SK-N-MC (cell line): ENCODE data around the gene MAST2.
"Not testable (repeated sequence)": the region's sequence is repeated elsewhere in the genome, so short reads cannot be mapped to it uniquely, and the experiment has no call there.

ENCODE experiments used
- DNase-seq: peaks from one replicate; pipeline ENCODE4 v3.0.0-alpha.2; 2011; ENCODE audit warnings: low read depth, low spot score
- H3K27ac ChIP-seq: fragments of 200-600 bp; sonication (generic); 2 replicates; pipeline ENCODE4 v1.5.1; 2016; ENCODE audit warnings: mixed run types
- H3K36me3 ChIP-seq: fragments of 200-600 bp; sonication (generic); 2 replicates; pipeline ENCODE4 v1.6.1; 2017; ENCODE audit warnings: antibody characterized with exemption, low read length, mixed read lengths; ENCODE audit not compliant: insufficient read depth
- H3K4me3 ChIP-seq: fragments of 200-600 bp; sonication (generic); 2 replicates; pipeline ENCODE4 v1.5.1; 2016
- H3K9ac ChIP-seq: fragments of 200-600 bp; sonication (generic); 2 replicates; pipeline ENCODE4 v1.8.0; 2017; ENCODE audit warnings: mixed run types, mixed read lengths; ENCODE audit not compliant: insufficient read length
- H3K9me3 ChIP-seq: fragments of 200-600 bp; sonication (generic); 2 replicates; pipeline ENCODE4 v1.6.1; 2017; ENCODE audit warnings: low read depth, mild to moderate bottlenecking, antibody characterized with exemption, low read length, moderate library complexity, mixed read lengths
- EZH2 ChIP-seq: fragments of 200-600 bp; sonication (generic); IDR thresholded peaks from one replicate; pipeline ENCODE4 v1.6.1; 2017; ENCODE audit warnings: antibody characterized with exemption
- FOXP2 ChIP-seq: optimal IDR thresholded peaks from 2 replicates; pipeline ENCODE3; 2011; ENCODE audit warnings: mild to moderate bottlenecking, moderate library complexity; ENCODE audit not compliant: insufficient read depth; ENCODE audit errors: extremely low read length, control extremely low read depth
- POLR2AphosphoS5 ChIP-seq: IDR thresholded peaks from 2 replicates; pipeline ENCODE4 v1.6.1; 2012; ENCODE audit warnings: mild to moderate bottlenecking, low read depth, low read length, borderline replicate concordance

The MAST2 gene

DNA sequence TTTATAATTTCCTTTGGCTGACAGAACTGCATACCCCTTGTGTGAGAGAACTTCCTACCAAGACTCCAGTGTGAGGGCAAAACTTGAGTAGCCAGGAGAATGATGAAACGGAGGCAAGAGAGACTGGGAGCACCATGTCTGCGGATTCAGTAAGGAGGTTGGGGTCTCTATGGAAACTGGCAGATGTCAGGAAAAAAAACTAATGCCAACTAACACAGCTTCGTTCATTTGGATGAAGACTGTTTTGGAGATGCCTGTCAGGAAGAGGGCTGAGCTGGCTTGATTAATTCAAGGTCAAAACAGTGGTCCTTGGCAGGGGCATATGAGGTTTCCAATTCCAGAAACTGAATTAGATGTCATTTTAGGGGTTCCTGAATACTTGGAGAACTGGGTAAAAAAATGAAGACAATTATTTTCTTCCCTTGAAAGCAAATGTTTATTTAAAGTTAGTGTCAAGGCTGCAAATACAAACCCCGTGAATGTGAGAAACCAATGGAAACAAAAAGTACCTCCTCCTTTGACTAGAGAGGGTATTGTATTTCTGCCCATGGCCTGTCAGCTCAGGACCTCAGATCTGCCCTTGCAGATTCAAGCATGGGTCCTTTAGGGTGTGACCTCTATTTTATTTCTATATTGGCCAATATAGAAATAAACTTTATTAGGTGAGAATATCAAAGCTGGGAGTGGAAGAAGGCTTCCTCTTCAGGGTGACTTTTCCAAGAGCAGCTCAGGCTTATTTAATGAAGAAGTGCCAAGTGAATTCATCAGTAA is 110.5 kb downstream of the MAST2 start:
- no peak overlapping the region for H3K9ac ChIP-seq
- no peak for DNase-seq
- H3K27ac ChIP-seq, result no peak overlapping the region
- no peak overlapping the region for H3K4me3 ChIP-seq
- TF ChIP-seq POLR2AphosphoS5, result no peak
- TF ChIP-seq FOXP2, result no peak
- no peaks in the 10 kb centered on the region for H3K36me3 ChIP-seq
- H3K9me3 ChIP-seq, result no peaks in the 10 kb centered on the region

DNA sequence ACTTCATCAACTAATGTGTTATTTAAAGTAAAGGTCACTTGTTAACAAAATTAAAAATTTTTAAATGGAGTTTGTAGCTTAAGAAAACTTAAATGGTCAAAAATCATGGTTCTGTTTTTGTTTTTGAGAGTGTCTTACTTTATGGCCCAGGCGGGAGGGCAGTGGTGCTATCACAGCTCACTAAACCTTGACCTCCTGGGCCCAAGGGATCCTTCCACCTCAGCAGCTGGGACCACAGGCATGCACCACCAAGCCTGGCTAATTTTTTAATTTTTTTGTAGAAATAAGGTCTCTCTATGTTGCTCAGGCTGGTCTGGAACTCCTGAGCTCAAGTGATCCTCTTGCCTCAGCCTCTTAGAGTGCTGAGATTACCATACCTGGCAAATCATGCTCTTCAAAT is 111.4 kb downstream of the MAST2 start:
- no peak for DNase-seq
- TF ChIP-seq POLR2AphosphoS5, result no peak
- TF ChIP-seq EZH2, result no peak
- no peak for TF ChIP-seq FOXP2
- Histone ChIP-seq H3K9ac (no peak overlapping the region), H3K4me3 (no peak overlapping the region), H3K36me3 (no peaks in the 10 kb centered on the region), H3K27ac (no peak overlapping the region), H3K9me3 (no peaks in the 10 kb centered on the region)

DNA sequence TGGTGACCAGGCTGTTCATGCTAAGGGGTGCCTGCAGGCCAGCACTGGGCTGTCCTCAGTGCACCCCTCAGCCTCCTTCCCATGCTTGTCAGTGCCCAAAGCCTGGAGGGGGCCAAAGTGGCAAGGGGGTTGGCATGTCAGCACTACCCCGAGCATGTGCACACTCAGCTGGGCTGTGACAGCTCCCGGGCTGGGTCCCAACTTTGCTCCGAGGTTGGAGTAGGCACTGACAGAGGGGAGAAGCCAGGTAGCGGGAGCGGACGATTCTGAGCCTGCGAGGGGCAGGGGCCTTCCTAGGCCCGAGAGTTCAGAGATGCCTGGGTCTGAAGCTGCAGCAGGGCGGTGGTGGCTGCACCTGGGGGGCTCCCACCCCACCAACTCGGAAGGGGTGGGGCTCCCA is 119.0 kb downstream of the MAST2 start:
- TF ChIP-seq POLR2AphosphoS5 (no peak), EZH2 (no peak), FOXP2 (no peak)
- no peak for DNase-seq
- H3K9ac ChIP-seq, result no peak overlapping the region

DNA sequence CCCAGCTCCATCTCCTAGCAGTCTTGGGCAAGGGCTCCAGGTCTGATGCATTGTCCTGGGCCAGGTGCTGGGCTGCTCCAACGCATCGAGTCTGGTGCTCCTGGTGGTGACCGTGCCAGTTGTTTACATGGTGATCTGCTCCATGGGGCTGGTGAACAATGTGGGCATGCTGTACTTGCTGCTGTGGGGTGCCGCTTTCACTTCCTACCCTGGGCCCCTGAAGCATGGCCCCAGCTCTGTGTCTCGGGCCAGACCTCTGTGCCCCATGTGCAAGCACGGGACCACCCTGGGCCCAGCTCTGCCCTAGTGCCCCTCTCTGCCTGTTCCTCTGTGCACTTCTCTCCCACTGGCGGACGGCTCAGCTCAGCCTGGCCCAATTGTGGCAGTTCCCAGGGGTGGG is 119.4 kb downstream of the MAST2 start:
- H3K27ac ChIP-seq, result no peak overlapping the region
- no peaks in the 10 kb centered on the region for H3K36me3 ChIP-seq
- no peak overlapping the region for H3K4me3 ChIP-seq
- no peak overlapping the region for H3K9ac ChIP-seq
- H3K9me3 ChIP-seq, result no peaks in the 10 kb centered on the region
- no peak for DNase-seq
- TF ChIP-seq POLR2AphosphoS5, result no peak
- no peak for TF ChIP-seq EZH2
- TF ChIP-seq FOXP2, result no peak

More for the DNA sequence above, 119.0 kb downstream of the MAST2 start:
- Histone ChIP-seq H3K27ac (no peak overlapping the region), H3K9me3 (no peaks in the 10 kb centered on the region), H3K36me3 (no peaks in the 10 kb centered on the region), H3K4me3 (no peak overlapping the region)

DNA sequence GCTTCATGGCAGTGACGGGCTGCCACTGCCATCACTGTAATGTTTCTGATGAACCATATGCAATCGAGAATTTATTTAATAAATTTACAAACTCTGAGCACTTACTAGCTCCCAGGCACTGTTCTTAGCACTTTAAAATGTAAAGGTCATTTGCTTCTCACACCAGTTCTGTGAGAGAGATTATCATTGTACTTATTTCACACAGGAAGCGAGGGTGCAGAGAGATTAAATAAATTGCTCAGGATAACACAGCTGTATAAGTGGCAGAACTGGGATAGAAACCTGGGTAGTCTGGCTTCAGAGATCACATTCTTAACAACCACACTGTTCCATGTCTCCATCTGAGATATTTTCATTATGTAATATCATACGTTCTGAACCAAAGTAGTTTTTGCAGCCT is 119.9 kb downstream of the MAST2 start:
- no peak for DNase-seq
- H3K27ac ChIP-seq, result no peak overlapping the region
- H3K9ac ChIP-seq, result no peak overlapping the region
- H3K36me3 ChIP-seq, result no peaks in the 10 kb centered on the region
- H3K4me3 ChIP-seq, result no peak overlapping the region
- TF ChIP-seq EZH2, result no peak
- no peak for TF ChIP-seq POLR2AphosphoS5
- no peak for TF ChIP-seq FOXP2
- H3K9me3 ChIP-seq, result no peaks in the 10 kb centered on the region

GRCh38 chr1:45924736-45925135 is 121.3 kb downstream of the MAST2 start:
- Histone ChIP-seq H3K27ac (no peak overlapping the region), H3K9me3 (no peaks in the 10 kb centered on the region), H3K9ac (no peak overlapping the region), H3K36me3 (no peaks in the 10 kb centered on the region), H3K4me3 (no peak overlapping the region)
- no peak for DNase-seq
- TF ChIP-seq POLR2AphosphoS5 (no peak), FOXP2 (no peak), EZH2 (no peak)

DNA sequence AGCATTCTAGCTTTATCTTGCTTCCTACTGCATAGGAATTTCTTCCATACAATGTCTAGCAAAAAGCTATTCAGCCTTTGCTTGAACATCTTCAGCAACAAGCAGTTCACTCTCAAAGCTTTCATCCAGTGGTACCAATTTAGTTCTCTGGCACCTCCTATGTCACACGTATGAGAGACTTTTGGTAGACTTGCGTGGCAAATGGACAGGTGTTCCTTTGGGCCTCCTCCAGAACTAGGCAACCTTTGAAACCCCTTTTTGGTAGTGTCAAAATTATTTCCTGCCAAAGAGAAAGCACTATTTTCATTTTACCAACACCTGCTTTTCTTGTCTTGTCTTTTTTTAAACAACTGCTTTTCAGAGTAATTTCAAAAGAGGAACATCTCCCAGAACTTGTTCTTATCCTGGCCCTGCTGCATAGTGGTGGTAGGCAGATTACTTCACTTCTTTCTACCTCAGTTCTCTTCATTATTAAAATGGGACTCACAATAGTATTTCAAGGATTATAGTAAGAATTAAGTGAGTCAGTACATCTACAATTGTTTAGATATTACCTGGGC is 122.4 kb downstream of the MAST2 start:
- H3K27ac ChIP-seq, result no peak overlapping the region
- H3K4me3 ChIP-seq, result no peak overlapping the region
- TF ChIP-seq FOXP2, result no peak
- no peak for TF ChIP-seq EZH2
- TF ChIP-seq POLR2AphosphoS5, result no peak
- H3K36me3 ChIP-seq, result no peaks in the 10 kb centered on the region
- no peak for DNase-seq
- no peak overlapping the region for H3K9ac ChIP-seq
- no peaks in the 10 kb centered on the region for H3K9me3 ChIP-seq

GRCh38 chr1:45926330-45926729 is 122.9 kb downstream of the MAST2 start:
- TF ChIP-seq POLR2AphosphoS5, result no peak
- TF ChIP-seq EZH2, result no peak
- TF ChIP-seq FOXP2, result no peak
- no peak overlapping the region for H3K27ac ChIP-seq
- no peak for DNase-seq
- H3K9me3 ChIP-seq, result no peaks in the 10 kb centered on the region
- no peak overlapping the region for H3K4me3 ChIP-seq
- H3K9ac ChIP-seq, result no peak overlapping the region
- H3K36me3 ChIP-seq, result no peaks in the 10 kb centered on the region

DNA sequence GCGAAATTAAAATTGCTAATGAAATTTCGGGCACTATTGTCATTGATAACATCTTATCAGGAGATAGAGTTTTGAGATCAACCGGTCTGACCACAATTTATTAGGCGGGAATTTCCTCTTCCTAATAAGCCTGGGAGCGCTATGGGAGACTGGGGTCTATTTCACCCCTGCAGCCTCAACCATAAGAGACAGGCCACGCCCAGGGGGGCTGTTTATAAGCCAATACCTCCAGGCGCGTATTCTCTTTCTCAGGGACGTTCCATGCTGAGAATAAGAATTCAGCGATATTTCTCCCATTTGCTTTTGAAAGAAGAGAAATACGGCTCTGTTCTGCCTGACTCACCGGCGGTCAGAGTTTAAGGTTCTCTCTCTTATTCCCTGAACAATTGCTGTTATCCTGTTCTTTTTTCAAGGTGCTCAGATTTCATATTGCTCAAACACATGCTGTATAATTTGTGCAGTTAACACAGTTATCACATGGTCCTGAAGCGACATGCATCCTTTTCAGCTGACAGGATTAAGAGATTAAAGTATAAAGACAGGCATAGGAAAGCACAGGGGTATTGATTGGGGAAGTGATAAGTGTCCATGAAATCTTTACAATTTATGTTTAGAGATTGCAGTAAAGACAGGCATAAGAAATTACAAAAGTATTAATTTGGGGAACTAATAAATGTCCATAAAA is 124.0 kb downstream of the MAST2 start:
- H3K27ac ChIP-seq, H3K9ac ChIP-seq, H3K4me3 ChIP-seq, H3K9me3 ChIP-seq, H3K36me3 ChIP-seq, DNase-seq: not testable (repeated sequence)
